Uterus (tissue), 2 donors: ENCODE results near the gene NRL.

Source experiments
- CTCF ChIP-seq, 4 experiments: fragments of 200-600 bp in 2 of 4; fragments of 450-650 bp in 2 of 4; sonication (generic) in 2 of 4; IDR thresholded peaks; one replicate each; pipeline ENCODE4 v1.5.1; 2016 to 2019; ENCODE audit warnings: antibody characterized with exemption in 4 of 4, mild to moderate bottlenecking in 2 of 4, moderate library complexity in 1 of 4
- POLR2A ChIP-seq, 2 donors: fragments of 450-650 bp; IDR thresholded peaks; one replicate each; pipeline ENCODE4 v1.6.1; 2016; ENCODE audit warnings: antibody characterized with exemption in 2 of 2, mild to moderate bottlenecking in 1 of 2, moderate library complexity in 1 of 2

- TF ChIP-seq CTCF (IDR thresholded peaks at IDR 0.05): no peak
- no peak for TF ChIP-seq POLR2A (IDR thresholded peaks at IDR 0.05)
Measured at GRCh38 chr14:24063263-24063836, 51.4 kb downstream of the NRL start.
